Mucosa of stomach (tissue), 1 donor: ENCODE results near the gene SVIL.
A peak's percentile ranks its signal among the peaks of the same experiment; 100 is the strongest.
"Not testable (repeated sequence)": the region's sequence is repeated elsewhere in the genome, so short reads cannot be mapped to it uniquely, and the experiment has no call there.

Source experiments
- H3K27me3 ChIP-seq: one replicate; pipeline ENCODE4 v1.7.0; 2013; ENCODE audit warnings: mild to moderate bottlenecking, low read length; ENCODE audit not compliant: control insufficient read depth, insufficient read depth
- H3K36me3 ChIP-seq: one replicate; pipeline ENCODE4 v1.7.0; 2013; ENCODE audit warnings: low read length; ENCODE audit not compliant: control insufficient read depth, insufficient read depth
- H3K4me1 ChIP-seq: one replicate; pipeline ENCODE4 v1.7.0; 2013; ENCODE audit warnings: mild to moderate bottlenecking, low read length; ENCODE audit not compliant: control insufficient read depth, insufficient read depth
- H3K4me3 ChIP-seq: one replicate; pipeline ENCODE4 v1.7.0; 2013; ENCODE audit warnings: low read length
- H3K9ac ChIP-seq: one replicate; pipeline ENCODE4 v1.7.0; 2013; ENCODE audit warnings: mild to moderate bottlenecking, low read length, moderate library complexity
- H3K9me3 ChIP-seq: one replicate; pipeline ENCODE4 v1.7.0; 2013; ENCODE audit warnings: mild to moderate bottlenecking, low read length, moderate library complexity; ENCODE audit not compliant: control insufficient read depth
- donor health status: Pancreatic carcinoma.

The SVIL gene

DNA sequence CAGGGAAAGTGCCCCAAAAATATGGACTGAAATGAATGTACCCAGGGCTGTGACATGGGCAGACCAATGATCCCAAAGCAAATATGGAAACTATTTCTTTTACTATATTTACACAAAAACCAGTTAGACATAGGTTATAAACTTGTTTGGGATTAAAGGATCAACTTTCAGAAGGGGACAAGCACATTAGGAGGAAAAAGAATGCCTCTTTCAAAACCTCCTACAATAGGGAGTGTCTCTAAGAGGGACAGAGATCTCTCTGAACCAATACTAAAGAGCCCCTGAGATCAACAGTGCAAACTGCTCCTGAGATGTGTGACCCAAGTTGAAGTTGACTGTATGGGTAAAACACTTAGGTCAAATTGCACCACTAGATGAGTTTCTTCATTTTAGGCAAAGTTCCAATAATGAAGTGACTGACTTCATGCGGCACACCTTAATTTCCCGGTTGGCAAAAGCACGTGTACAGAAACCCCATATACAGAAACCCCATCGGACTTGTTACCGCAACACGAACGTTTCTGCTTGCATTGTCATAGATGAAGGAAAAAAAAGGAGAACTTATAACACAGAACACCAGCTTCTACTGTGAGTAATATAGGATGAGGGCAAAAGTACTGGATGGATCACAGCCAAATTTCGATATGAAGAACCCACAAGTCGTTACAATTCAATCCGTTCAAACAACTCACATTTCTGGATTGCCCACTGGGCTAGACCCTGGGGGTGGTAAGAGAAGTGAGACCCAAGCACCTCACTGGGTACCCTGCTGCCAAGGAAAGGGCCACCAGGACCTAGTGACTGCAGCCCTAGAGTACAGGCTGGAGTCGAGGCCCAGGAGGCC lies 4.3 kb downstream of the SVIL start:
- Histone ChIP-seq H3K36me3 (no peaks in the 10 kb centered on the region), H3K9ac (no peak overlapping the region), H3K4me3 (no peak overlapping the region), H3K9me3 (no peaks in the 10 kb centered on the region), H3K27me3 (no peaks in the 10 kb centered on the region), H3K4me1 (peaks cover 8% of the 10 kb centered on the region)

DNA sequence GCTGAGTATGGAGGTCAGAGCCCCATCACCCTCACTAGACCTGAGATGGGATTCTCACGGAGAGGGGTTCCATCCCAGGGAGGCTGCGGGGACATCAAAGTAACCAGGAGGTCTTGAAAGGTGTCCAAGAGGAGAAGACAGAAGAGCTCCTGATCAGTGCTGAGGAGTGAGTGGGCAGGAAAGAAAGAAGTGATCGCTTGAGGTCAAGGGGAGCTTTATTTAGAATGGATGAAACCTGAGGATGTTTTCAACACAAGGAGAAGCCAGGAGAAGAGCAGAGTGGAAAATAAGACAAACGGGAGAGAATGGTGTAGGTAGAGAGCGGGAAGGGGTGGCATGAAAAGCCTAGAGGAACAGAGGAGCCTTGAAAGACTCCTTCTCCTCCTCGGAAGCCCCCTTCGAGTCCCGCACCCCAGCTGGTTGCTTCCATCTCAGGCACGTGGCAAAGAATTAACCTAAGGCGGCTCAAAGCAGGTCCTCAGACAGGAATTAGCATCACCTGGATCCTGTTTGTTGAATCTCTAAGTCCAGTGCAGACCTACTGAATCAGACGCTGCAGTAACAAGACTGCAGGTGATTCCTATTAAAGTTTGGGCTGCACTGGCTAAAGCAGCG lies 5.8 kb downstream of the SVIL start:
- Histone ChIP-seq H3K9me3 (no peaks in the 10 kb centered on the region), H3K27me3 (no peaks in the 10 kb centered on the region), H3K4me1 (peaks cover 8% of the 10 kb centered on the region), H3K36me3 (no peaks in the 10 kb centered on the region), H3K4me3 (no peak overlapping the region), H3K9ac (no peak overlapping the region)

DNA sequence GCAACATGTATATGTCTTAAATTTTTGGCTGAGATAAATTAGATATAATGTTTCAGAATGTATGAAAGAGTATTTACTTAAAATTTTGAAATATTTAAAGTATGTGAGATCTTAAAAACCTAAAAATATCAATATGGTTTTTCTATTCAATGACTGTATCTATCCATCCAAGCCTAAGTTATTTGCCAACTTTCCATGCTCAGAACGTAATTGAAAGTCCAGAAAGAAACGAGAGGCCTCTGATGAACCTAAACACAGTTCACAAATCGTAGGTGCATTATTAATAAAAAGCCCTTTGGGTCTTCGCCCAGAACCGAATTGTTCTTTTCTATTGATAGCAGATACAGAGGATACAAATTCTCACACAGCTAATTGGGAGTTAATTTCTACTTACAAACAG lies 6.5 kb downstream of the SVIL start:
- H3K27me3 ChIP-seq = no peaks in the 10 kb centered on the region
- H3K9ac ChIP-seq = no peak overlapping the region
- H3K9me3 ChIP-seq = no peaks in the 10 kb centered on the region
- H3K4me1 ChIP-seq = peaks cover 8% of the 10 kb centered on the region
- H3K4me3 ChIP-seq = no peak overlapping the region
- no peaks in the 10 kb centered on the region for H3K36me3 ChIP-seq

DNA sequence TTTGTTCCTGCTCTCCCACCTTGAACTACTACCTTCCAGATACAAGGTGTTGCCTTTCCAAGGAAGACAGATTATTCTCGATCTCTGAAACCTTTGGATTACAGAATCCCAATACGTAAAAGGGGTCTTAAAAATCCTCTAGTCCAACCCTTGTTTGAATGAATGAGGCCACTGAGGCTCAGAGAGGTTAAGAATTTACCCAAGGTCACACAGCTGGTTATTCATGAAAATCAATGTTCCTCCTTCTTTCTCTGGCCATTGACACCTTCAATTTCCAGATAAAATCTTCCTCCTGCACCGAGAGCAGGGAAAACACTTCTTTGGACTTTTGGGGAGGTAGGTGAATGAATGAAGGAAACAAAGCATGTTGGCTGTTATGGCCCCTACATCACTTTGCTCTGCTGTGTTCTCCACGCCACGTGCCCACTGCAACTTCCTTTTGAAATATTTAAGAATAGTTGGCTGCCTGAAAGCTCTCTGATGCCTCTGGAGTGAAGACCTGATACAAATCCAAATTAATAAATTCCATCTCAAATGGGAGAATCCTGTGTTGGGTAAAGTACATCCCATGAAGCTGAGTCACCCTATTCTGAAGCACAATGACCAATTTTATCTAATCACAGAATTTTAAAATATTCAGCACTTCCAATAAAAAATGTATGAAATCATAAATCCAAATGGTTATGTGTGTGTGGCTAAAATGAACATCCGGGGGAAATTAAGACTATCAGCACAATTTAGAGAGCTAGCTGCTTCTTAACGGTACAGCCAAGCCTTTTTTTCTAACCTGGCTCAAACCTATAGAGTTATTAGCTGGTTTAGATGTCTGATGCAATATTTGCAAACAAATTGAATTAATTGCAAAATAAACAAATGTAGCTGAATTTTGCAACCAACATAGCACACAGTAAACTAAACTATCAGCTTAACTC lies 7.3 kb downstream of the SVIL start:
- no peak overlapping the region for H3K4me3 ChIP-seq
- peaks cover 8% of the 10 kb centered on the region for H3K4me1 ChIP-seq
- H3K9ac ChIP-seq = no peak overlapping the region

DNA sequence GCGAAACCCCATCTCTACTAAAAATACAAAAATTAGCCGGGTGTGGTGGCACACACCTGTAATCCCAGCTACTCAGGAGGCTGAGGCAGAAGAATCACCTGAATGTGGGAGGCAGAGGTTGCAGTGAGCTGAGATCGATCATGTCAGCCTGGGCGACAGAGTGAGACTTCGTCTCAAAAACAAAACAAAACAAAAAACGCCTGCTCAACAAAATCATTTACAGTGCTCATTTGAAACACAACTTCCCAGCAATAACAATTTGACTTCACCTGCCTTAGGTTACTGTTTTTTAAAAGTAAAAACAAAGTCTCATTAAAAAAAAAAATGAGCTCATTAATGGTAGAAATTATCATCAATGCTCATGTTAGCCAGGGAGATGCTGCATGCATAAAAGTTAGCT lies 10.4 kb downstream of the SVIL start:
- not testable (repeated sequence) for H3K9ac ChIP-seq, H3K4me3 ChIP-seq, H3K36me3 ChIP-seq, H3K4me1 ChIP-seq, H3K9me3 ChIP-seq, H3K27me3 ChIP-seq

More for the DNA sequence above, 7.3 kb downstream of the SVIL start:
- no peaks in the 10 kb centered on the region for H3K36me3 ChIP-seq
- H3K27me3 ChIP-seq = no peaks in the 10 kb centered on the region
- H3K9me3 ChIP-seq = no peaks in the 10 kb centered on the region

DNA sequence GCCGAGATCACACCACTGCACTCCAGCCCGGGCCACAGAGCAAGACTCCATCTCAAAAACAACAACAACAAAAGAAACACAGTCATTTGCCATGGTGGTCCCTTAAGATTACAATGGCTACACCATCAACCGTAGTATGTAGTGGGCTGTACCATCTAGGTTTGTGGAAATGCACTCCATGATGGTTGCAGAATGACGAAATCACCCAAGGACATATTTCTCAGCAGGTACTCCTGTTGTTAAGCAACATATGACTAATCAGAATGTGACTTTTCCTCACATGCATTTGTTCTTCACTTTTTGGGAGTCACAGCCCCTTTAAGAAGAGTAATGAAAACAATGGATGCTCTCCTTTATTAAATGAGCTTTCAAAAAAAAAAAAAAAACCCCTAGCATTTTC lies 11.0 kb downstream of the SVIL start:
- Histone ChIP-seq H3K4me1 (peaks cover 8% of the 10 kb centered on the region), H3K4me3 (no peak overlapping the region), H3K36me3 (no peaks in the 10 kb centered on the region), H3K9me3 (no peaks in the 10 kb centered on the region), H3K27me3 (no peaks in the 10 kb centered on the region), H3K9ac (no peak overlapping the region)

DNA sequence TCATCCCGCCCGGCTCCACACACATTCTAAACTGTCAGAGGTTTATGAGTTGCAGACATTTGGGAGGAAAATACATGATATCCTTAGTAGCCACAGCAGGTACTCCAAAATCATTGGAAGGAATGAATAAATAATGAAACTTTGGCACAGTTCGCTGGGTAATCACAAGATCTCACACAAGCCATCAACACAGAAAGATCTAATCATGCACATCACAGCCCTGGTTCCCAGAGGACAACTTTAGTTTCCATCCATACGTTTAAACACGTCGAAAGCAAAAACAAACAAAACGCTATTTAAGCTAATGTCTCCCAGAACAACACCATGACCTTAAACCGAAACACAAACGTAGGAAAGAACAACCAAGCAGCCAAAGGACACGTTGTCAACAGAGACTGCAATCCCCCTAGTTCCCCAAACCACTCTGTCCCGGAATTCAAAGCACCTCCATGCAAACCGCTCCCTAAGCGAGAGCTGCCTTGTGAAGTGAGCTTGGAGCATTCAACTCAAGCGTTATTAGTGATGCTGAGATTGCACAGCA lies 12.3 kb downstream of the SVIL start:
- no peak overlapping the region for H3K9ac ChIP-seq
- H3K4me1 ChIP-seq = peaks cover 14% of the 10 kb centered on the region
- no peaks in the 10 kb centered on the region for H3K36me3 ChIP-seq
- no peaks in the 10 kb centered on the region for H3K9me3 ChIP-seq
- H3K27me3 ChIP-seq = no peaks in the 10 kb centered on the region
- no peak overlapping the region for H3K4me3 ChIP-seq

DNA sequence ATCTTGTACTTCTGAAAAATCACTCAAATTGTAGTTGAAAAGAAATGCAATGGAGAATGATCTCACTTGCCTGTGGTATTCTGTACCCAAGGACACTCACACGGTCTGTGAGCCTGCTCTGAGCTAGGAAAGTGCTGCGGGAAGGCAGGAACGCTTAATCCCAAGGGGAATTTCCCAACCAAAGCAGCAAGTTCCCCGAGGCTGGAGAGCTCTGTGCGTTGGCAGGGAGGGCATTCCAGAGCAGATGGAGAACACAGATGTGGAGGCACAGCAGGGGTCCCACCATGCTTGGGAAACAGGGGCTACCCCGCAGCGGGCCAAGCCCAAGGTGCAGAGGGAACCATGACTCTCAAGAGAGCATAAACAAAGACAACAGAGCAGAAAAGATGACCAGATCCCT lies 13.6 kb downstream of the SVIL start:
- H3K9me3 ChIP-seq = no peaks in the 10 kb centered on the region
- no peaks in the 10 kb centered on the region for H3K27me3 ChIP-seq
- H3K4me3 ChIP-seq = no peak overlapping the region
- no peaks in the 10 kb centered on the region for H3K36me3 ChIP-seq
- H3K4me1 ChIP-seq = peaks cover 14% of the 10 kb centered on the region
- H3K9ac ChIP-seq = no peak overlapping the region

DNA sequence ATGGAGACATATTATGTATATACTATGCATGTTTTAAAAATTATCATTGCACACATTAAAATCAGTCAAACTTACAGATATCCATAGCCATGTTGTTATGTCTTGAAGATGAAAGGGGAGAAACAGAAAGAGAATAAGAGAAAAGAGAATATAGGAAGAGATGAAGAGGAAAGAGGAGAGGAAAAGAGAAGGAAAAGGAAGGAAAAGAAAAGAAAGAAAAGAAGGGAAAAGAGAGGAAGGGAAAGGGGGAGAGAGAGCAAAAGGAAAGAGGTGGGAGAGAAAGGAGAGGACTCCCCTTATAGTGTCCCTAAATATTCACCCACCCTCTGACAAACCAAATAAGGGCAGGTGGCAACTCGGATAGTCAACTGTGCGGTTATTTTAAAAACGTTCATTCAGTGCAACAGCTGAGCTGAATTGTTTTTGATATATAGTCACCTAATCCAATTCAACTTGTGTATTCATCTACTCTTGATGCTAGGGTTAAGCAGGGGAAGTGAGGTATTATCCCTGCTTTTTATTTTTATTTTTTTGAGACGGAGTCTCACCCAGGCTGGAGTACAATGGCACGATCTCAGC lies 14.6 kb downstream of the SVIL start:
- Histone ChIP-seq H3K36me3 (no peaks in the 10 kb centered on the region), H3K9ac (no peak overlapping the region), H3K27me3 (no peaks in the 10 kb centered on the region), H3K4me3 (no peak overlapping the region), H3K9me3 (no peaks in the 10 kb centered on the region), H3K4me1 (peaks cover 14% of the 10 kb centered on the region)

DNA sequence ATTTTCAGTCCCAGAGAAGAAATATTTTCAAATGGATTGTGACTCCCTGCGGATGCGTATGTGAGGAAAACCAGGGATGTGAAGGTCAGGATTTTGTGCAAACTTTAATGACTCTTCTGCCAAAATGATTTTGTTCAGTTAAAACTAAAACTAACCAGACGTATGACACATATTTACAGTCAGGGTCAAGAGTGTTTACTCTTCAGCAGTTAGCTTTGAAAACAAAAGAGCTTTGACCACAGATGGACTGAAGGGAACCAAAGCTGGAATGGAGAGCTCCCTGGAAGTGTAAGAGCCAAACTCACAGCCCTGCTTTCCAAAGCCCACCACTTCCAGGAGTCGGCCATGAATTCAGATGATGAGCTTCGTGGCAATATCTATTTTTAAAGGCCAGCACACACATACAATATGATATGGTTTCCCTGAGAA lies 15.5 kb downstream of the SVIL start:
- peaks cover 14% of the 10 kb centered on the region for H3K4me1 ChIP-seq
- peak overlapping the region; percentile 35 for H3K9ac ChIP-seq
- H3K9me3 ChIP-seq = no peaks in the 10 kb centered on the region
- no peak overlapping the region for H3K4me3 ChIP-seq
- H3K36me3 ChIP-seq = no peaks in the 10 kb centered on the region
- H3K27me3 ChIP-seq = no peaks in the 10 kb centered on the region

DNA sequence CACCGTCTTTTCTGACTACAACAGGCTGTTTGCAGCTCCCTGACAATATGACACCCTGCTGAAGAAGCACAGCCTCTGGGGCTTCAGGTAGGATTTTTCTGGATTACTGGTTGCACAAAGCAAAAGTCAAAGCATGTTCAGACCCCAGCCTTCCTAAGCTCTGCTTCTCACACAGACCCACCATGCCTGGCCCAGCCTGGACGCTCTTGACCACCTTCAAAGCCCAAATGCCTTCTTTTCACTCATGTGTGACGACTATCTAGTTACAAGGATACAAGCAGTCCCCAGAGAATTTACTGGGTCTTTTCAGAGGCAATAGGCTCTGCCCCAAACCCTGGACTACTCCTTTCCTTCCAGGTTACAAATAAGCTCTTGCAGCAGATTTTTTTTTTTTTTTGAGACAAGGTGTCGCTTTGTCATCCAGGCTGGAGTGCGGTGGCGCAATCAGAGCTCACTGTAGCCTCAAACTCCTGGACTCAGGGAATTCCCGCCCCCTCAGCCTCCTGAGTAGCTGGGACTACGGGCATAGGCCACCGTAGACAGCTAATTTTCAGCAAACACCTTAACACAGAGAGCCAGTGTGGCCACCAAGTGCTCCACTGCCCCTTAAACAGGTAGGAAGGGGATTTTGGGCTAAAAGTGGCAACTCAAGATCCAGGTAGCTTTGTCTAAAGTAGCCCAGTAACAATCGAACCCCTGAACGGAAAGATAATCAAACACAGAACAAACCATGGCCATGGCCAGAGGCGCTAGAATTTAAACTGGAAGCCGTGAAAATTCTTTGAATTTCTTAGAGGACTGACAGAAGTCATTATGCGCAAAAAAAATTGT lies 16.2 kb downstream of the SVIL start:
- H3K4me1 ChIP-seq = peaks cover 14% of the 10 kb centered on the region
- no peaks in the 10 kb centered on the region for H3K27me3 ChIP-seq
- peak overlapping the region; percentile 35 for H3K9ac ChIP-seq
- H3K9me3 ChIP-seq = no peaks in the 10 kb centered on the region
- no peak overlapping the region for H3K4me3 ChIP-seq
- no peaks in the 10 kb centered on the region for H3K36me3 ChIP-seq
